Hepatocyte (in vitro differentiated cells): ENCODE results near the gene WWTR1. TPM values are rescaled to one million over a fixed set of nuclear protein-coding genes. Genes with fewer than 3 reads are reported as not detected.

ENCODE experiments used
- DNase-seq: peaks from one replicate; pipeline ENCODE4 v3.0.0-alpha.2; 2016; ENCODE audit warnings: low spot score
- H2AFZ ChIP-seq: fragments of 200-600 bp; sonication (generic); 2 replicates; pipeline ENCODE4 v1.6.0; 2016; ENCODE audit warnings: antibody characterized with exemption, mild to moderate bottlenecking
- H3K27ac ChIP-seq: fragments of 200-600 bp; sonication (generic); 2 replicates; pipeline ENCODE4 v1.5.1; 2016; ENCODE audit warnings: mild to moderate bottlenecking
- H3K27me3 ChIP-seq: fragments of 200-600 bp; sonication (generic); 2 replicates; pipeline ENCODE4 v1.6.1; 2016
- H3K36me3 ChIP-seq: fragments of 200-600 bp; sonication (generic); replicated peaks from 2 replicates; pipeline ENCODE4 v1.5.1; 2016; ENCODE audit warnings: low read depth; ENCODE audit not compliant: insufficient read depth
- H3K4me1 ChIP-seq: fragments of 200-600 bp; sonication (generic); 2 replicates; pipeline ENCODE4 v1.5.1; 2016; ENCODE audit warnings: mild to moderate bottlenecking, moderate library complexity; ENCODE audit not compliant: insufficient read depth
- H3K4me2 ChIP-seq: fragments of 200-600 bp; sonication (generic); 2 replicates; pipeline ENCODE4 v1.6.0; 2016
- H3K4me3 ChIP-seq: fragments of 200-600 bp; sonication (generic); 2 replicates; pipeline ENCODE4 v1.5.1; 2016; ENCODE audit warnings: mild to moderate bottlenecking
- H3K79me2 ChIP-seq: fragments of 200-600 bp; sonication (generic); 2 replicates; pipeline ENCODE4 v1.6.0; 2017; ENCODE audit warnings: mild to moderate bottlenecking
- H3K9me2 ChIP-seq: fragments of 200-600 bp; sonication (generic); replicated peaks from 2 replicates; pipeline ENCODE4 v1.6.0; 2017; ENCODE audit warnings: mild to moderate bottlenecking; ENCODE audit not compliant: insufficient read depth
- H3K9me3 ChIP-seq: fragments of 200-600 bp; sonication (generic); 2 replicates; pipeline ENCODE4 v1.5.1; 2016; ENCODE audit warnings: low read depth, mild to moderate bottlenecking
- H4K20me1 ChIP-seq: fragments of 200-600 bp; sonication (generic); 2 replicates; pipeline ENCODE4 v1.6.0; 2016; ENCODE audit warnings: mild to moderate bottlenecking; ENCODE audit not compliant: insufficient read depth, poor library complexity, severe bottlenecking
- EZH2 ChIP-seq: fragments of 200-600 bp; sonication (generic); IDR thresholded peaks from 2 replicates; pipeline ENCODE4 v1.6.1; 2016; ENCODE audit warnings: antibody characterized with exemption, mild to moderate bottlenecking, borderline replicate concordance
- EZH2phosphoT487 ChIP-seq: fragments of 200-600 bp; sonication (generic); IDR thresholded peaks from one replicate; pipeline ENCODE4 v1.6.1; 2018; ENCODE audit warnings: antibody characterized with exemption, mild to moderate bottlenecking, low read depth, moderate library complexity; ENCODE audit not compliant: unreplicated experiment, severe bottlenecking
- WGBS: methylation state at CpG from one replicate; pipeline ENCODE4 v1.1.6; 2016; ENCODE audit warnings: low lambda C conversion rate; ENCODE audit errors: missing lambda C conversion rate; 5-methylcytosine and 5-hydroxymethylcytosine counted together
- polyA plus RNA-seq: library from polyadenylated mRNA; unstranded; fragments of >200 nt; fragmentation: Nextera tagmentation; extraction: Ambion mirVana; gene quantifications from 2 replicates; pipeline ENCODE4 v1.2.1, GENCODE V29; 2016
- total RNA-seq: library from RNA; depleted of rRNA; stranded (reverse); fragments of >200 nt; gene quantifications from 2 replicates; pipeline ENCODE4 v1.2.3, GENCODE V29; 2014
- TF ChIP-seq, protein P1 (sequence below): fragments of 200-600 bp; sonication (generic); IDR thresholded peaks from 2 replicates; pipeline ENCODE4 v1.5.1; 2016; ENCODE audit warnings: antibody characterized with exemption, mild to moderate bottlenecking; ENCODE audit not compliant: poor library complexity

The WWTR1 gene
- total and polyA plus RNA-seq, 2 experiments from 2014 or later: 40.5 to 54.7 TPM

- DNase-seq: no peak
- H3K27me3 ChIP-seq: no peaks in the 10 kb centered on the region
- no peaks in the 10 kb centered on the region for H3K9me2 ChIP-seq
- no peaks in the 10 kb centered on the region for H3K79me2 ChIP-seq
- H3K9me3 ChIP-seq: peaks cover 3% of the 10 kb centered on the region
- no peak overlapping the region for H3K4me2 ChIP-seq
- no peaks in the 10 kb centered on the region for H3K4me1 ChIP-seq
- H2AFZ ChIP-seq: no peak overlapping the region
- H3K4me3 ChIP-seq: no peak overlapping the region
- TF ChIP-seq, protein P1, sequence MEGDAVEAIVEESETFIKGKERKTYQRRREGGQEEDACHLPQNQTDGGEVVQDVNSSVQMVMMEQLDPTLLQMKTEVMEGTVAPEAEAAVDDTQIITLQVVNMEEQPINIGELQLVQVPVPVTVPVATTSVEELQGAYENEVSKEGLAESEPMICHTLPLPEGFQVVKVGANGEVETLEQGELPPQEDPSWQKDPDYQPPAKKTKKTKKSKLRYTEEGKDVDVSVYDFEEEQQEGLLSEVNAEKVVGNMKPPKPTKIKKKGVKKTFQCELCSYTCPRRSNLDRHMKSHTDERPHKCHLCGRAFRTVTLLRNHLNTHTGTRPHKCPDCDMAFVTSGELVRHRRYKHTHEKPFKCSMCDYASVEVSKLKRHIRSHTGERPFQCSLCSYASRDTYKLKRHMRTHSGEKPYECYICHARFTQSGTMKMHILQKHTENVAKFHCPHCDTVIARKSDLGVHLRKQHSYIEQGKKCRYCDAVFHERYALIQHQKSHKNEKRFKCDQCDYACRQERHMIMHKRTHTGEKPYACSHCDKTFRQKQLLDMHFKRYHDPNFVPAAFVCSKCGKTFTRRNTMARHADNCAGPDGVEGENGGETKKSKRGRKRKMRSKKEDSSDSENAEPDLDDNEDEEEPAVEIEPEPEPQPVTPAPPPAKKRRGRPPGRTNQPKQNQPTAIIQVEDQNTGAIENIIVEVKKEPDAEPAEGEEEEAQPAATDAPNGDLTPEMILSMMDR: no peak
- TF ChIP-seq EZH2phosphoT487 (no peak), EZH2 (no peak)
- H3K27ac ChIP-seq: no peak overlapping the region
- no peaks in the 10 kb centered on the region for H4K20me1 ChIP-seq
- H3K36me3 ChIP-seq: no peaks in the 10 kb centered on the region
- 89% methylated on average over 12 of the region's 12 CpGs for WGBS
Measured at GRCh38 chr3:149701206-149701976, 43.6 kb upstream of the WWTR1 start.

DNA sequence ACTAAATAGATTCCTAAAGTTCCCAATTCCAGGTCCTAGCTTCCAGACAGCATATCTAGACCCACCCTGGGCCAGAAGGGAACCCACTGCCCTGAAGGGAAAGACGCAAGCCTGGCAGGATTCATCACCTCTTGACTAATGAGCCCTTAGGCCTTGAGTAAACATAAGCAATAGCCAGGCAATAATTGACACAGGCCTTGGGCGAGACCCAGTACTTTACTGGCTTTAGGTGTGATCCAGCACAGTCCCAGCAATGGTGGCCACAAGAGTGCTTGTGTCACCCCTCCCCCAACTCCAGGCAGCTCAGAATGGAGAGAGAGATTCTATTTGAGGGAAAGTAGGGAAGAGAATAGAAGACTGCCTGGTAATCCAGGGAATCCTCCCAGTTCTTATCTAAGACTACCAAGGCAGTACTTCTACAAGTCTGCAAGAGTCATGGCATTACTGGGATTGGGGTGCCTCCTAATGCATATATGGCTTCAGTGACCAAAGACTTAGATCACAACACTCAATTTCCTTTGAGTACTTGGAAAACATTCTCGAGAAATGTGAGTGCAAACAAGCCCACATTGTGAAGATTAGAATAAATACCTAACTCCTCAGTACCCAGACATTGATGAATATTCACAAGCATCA is 30.4 kb upstream of the WWTR1 start:
- TF ChIP-seq, protein P1: no peak
- TF ChIP-seq EZH2: no peak
- TF ChIP-seq EZH2phosphoT487: no peak
- H3K9me2 ChIP-seq: no peaks in the 10 kb centered on the region
- no peak overlapping the region for H3K27ac ChIP-seq
- H3K79me2 ChIP-seq: no peaks in the 10 kb centered on the region
- H4K20me1 ChIP-seq: no peaks in the 10 kb centered on the region
- no peak overlapping the region for H3K4me3 ChIP-seq
- H3K4me2 ChIP-seq: no peak overlapping the region
- H3K27me3 ChIP-seq: no peaks in the 10 kb centered on the region
- H3K36me3 ChIP-seq: no peaks in the 10 kb centered on the region
- no peaks in the 10 kb centered on the region for H3K9me3 ChIP-seq
- H3K4me1 ChIP-seq: no peaks in the 10 kb centered on the region
- WGBS: 68% methylated on average over 3 of the region's 3 CpGs
- no peak overlapping the region for H2AFZ ChIP-seq
- DNase-seq: peak; percentile 21

DNA sequence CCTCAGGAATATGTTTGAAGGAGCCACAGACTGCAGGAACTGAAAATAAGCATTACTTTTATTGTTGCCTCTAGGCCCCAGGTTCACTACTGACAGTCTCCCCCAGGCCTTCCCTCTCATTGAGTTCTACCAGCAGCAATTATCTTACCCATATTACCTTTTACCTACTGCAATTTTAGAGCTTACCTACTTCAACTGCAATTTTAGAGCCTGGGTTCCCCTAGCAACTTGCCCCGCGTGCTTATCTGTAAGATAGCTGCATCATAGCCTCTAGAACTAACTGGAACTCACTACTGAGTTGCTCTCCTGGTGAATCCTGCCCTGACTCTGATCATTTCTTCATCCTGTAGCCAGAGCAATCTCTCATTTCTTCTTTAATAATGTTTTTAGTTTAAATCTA is 29.2 kb upstream of the WWTR1 start:
- no peak overlapping the region for H3K27ac ChIP-seq
- H3K9me3 ChIP-seq: no peaks in the 10 kb centered on the region
- no peaks in the 10 kb centered on the region for H3K36me3 ChIP-seq
- H3K4me3 ChIP-seq: no peak overlapping the region
- TF ChIP-seq, protein P1: no peak
- TF ChIP-seq EZH2: no peak
- no peak for TF ChIP-seq EZH2phosphoT487
- 64% methylated on average over 2 of the region's 2 CpGs for WGBS
- no peaks in the 10 kb centered on the region for H4K20me1 ChIP-seq
- no peaks in the 10 kb centered on the region for H3K9me2 ChIP-seq
- no peaks in the 10 kb centered on the region for H3K79me2 ChIP-seq
- H3K4me1 ChIP-seq: no peaks in the 10 kb centered on the region
- no peak for DNase-seq
- no peak overlapping the region for H3K4me2 ChIP-seq
- no peak overlapping the region for H2AFZ ChIP-seq
- no peaks in the 10 kb centered on the region for H3K27me3 ChIP-seq
